Heart left ventricle (tissue), 16 donors: ENCODE results near the gene SCFD1. TPM values are rescaled to one million over a fixed set of nuclear protein-coding genes. Genes with fewer than 3 reads are reported as not detected.

ENCODE experiments used
- ATAC-seq, 4 donors: fragments of 200-7000 bp; cut with Tn5 transposase; one replicate each; pipeline ENCODE4 v1.9.1; 2020 to 2022; ENCODE audit warnings: moderate library complexity in 4 of 4, mild to moderate bottlenecking in 3 of 4, moderate number of reproducible peaks in 1 of 4
- DNase-seq, 5 donors: peaks; one replicate each; pipeline ENCODE4 v3.0.0-alpha.2; 2020
- H3K27ac ChIP-seq, 12 donors: fragments of 200-600 bp; sonication (generic) in 4 of 12; one replicate each; pipeline versions ENCODE4 v1.5.0 to v1.8.0; 2016 to 2022; ENCODE audit warnings: mild to moderate bottlenecking in 2 of 12
- H3K27me3 ChIP-seq, 9 donors: fragments of 200-600 bp; sonication (generic) in 2 of 9; one replicate each; pipeline versions ENCODE4 v1.5.1 to v1.8.0; 2016 to 2022; ENCODE audit warnings: mild to moderate bottlenecking in 3 of 9
- H3K36me3 ChIP-seq, 9 donors: fragments of 200-600 bp; sonication (generic) in 2 of 9; one replicate each; pipeline versions ENCODE4 v1.5.0 to v1.8.0; 2018 to 2022; ENCODE audit warnings: mild to moderate bottlenecking in 2 of 9
- H3K4me1 ChIP-seq, 12 donors: fragments of 200-600 bp; sonication (generic) in 4 of 12; one replicate each; pipeline versions ENCODE4 v1.5.0 to v1.8.0; 2016 to 2022; ENCODE audit warnings: mild to moderate bottlenecking in 3 of 12
- H3K4me3 ChIP-seq, 12 donors: fragments of 200-600 bp; sonication (generic) in 4 of 12; one replicate each; pipeline versions ENCODE4 v1.5.0 to v1.8.0; 2017 to 2022; ENCODE audit warnings: mild to moderate bottlenecking in 9 of 12, moderate library complexity in 4 of 12
- H3K9me3 ChIP-seq, 12 donors: fragments of 200-600 bp; sonication (generic) in 4 of 12; one replicate each; pipeline versions ENCODE4 v1.5.0 to v1.8.0; 2016 to 2022; ENCODE audit warnings: mild to moderate bottlenecking in 1 of 12
- CTCF ChIP-seq, 12 donors: fragments of 200-600 bp; sonication (generic) in 4 of 12; IDR thresholded peaks; one replicate each; pipeline versions ENCODE4 v1.5.0 to v1.8.0; 2018 to 2022; ENCODE audit warnings: antibody characterized with exemption in 12 of 12, mild to moderate bottlenecking in 5 of 12
- POLR2A ChIP-seq, 2 donors: fragments of 450-650 bp; IDR thresholded peaks; one replicate each; pipeline ENCODE4 v1.6.1; 2017; ENCODE audit warnings: antibody characterized with exemption in 2 of 2, mild to moderate bottlenecking in 2 of 2, moderate library complexity in 2 of 2
- WGBS, 4 donors: extraction: QIAGEN DNeasy Blood & Tissue Kit in 2 of 4; methylation state at CpG; one replicate each; pipeline versions ENCODE4 v1.1.5 to v1.1.7; 2013 to 2018; 5-methylcytosine and 5-hydroxymethylcytosine counted together
- intact Hi-C, 10 donors: fragments of 100-400 bp; cut with DNase I; formaldehyde crosslinking; loops; one replicate each; pipeline versions ENCODE4 v1.11.1 to v1.14.2; 2022
- polyA plus RNA-seq, 2 donors: library from polyadenylated mRNA; stranded (reverse); fragments of 200-250 nt; gene quantifications; one replicate each; pipeline ENCODE4 v1.2.3, GENCODE V29; 2013
- total RNA-seq, 9 donors: library from RNA; depleted of rRNA in 2 of 9; stranded (reverse); fragments of >200 nt in 2 of 9; fragmentation: NEBNext Ultra II Directional in 3 of 9; extraction: Animal tissue kit (Norgen Biotek cat#: 25700) in 3 of 9; gene quantifications; one replicate each; pipeline versions ENCODE4 v1.1.0 to v1.2.4, GENCODE V29; 2016 to 2023
- donor health status: ischemic (EF 13 %, LVEDD 7.1; RV severe dilation, severe dysfunction).
- donor health status: healthy with polysubstance abuse.
- donor health status: DM: no; HTN: yes; CAD: no.
- donor health status: DM: no; HTN: no; CAD: no.
- donor health status: ischemic (EF 25% LVEDD 6.9; RV normal size, moderate dysfunction).
- donor health status: ischemic (EF 25% LVEDD 5.7; RV mildly dilated, moderate dysfunction).
- donor health status: healthy.
- donor health status: DM: yes; HTN: yes; CAD: no.
- donor health status: ischemic (EF 35%, LVEDD 5.7; RV mildly dilated, moderate dysfunction).
- donor health status: nonischemic (EF 11% LVEDD 7.7; RV severe dilation, severe dysfunction).
- donor health status: DM: yes; HTN: yes; CAD: no.
- donor health status: PGD.
- donor health status: ischemic (EF 29% LVEDD 5.4; RV normal size, mild dysfunction).
- donor health status: nonischemic (EF 23%, LVEDD 6.1; RV moderate dilation, normal function).

Gene SCFD1
- total and polyA plus RNA-seq, 11 donors: 23.5 to 64.4 (median 41.4) TPM

DNA sequence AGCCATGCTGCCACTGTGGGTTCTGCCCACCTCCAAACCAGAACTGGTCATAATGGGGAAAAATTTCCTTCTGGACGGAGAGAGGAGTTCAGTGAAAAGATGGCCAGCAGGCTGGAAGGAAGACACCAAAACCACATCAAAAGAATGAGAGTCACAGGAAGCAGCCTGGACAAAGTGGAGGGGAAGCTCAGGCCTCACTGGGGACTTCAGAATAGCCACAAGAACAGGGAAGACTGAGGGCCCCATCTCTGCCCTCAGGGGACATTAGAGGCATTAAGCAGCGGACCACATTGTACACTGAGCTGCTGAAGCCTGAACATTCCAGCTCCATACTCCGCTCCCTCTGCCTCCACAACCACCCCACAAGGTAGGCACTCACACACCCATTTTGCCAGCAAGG, 132.7 kb downstream of the SCFD1 start:
- intact Hi-C loops: loop anchor here in 1 of 10 donors (5.0 kb wide), 1 partner anchor 97 kb away; no protein-coding TSS in a partner anchor
- WGBS, 4 donors: 83 to 94% (median 87%) methylated on average over 3 of the region's 3 CpGs
- Histone ChIP-seq H3K4me1 (no peaks in the 10 kb centered on the region), H3K27ac (no peak overlapping the region), H3K9me3 (no peaks in the 10 kb centered on the region), H3K27me3 (no peaks in the 10 kb centered on the region), H3K4me3 (no peak overlapping the region), H3K36me3 (no peaks in the 10 kb centered on the region)
- no peak for ATAC-seq
- TF ChIP-seq CTCF (IDR thresholded peaks at IDR 0.05) (no peak), POLR2A (IDR thresholded peaks at IDR 0.05) (no peak)
- DNase-seq: no peak

- peaks cover 0 to under 1% (median 0%) of the 10 kb centered on the region in 12 donors for H3K9me3 ChIP-seq
- DNase-seq (no peak), ATAC-seq (no peak)
- intact Hi-C loops: no loop called here
- H3K4me1 ChIP-seq: no peaks in the 10 kb centered on the region
- H3K4me3 ChIP-seq: no peak overlapping the region
- H3K27ac ChIP-seq: no peak overlapping the region
- no peaks in the 10 kb centered on the region for H3K36me3 ChIP-seq
- H3K27me3 ChIP-seq: no peaks in the 10 kb centered on the region
- 37 to 45% (median 41%) methylated on average over 2 of the region's 2 CpGs for WGBS, 4 donors
- TF ChIP-seq CTCF (IDR thresholded peaks at IDR 0.05) (no peak), POLR2A (IDR thresholded peaks at IDR 0.05) (no peak)
Observed at GRCh38 chr14:30756594-30756993, 134.5 kb downstream of the SCFD1 start.

- ATAC-seq (no peak), DNase-seq (no peak)
- no peak for TF ChIP-seq CTCF (IDR thresholded peaks at IDR 0.05)
- no peak for TF ChIP-seq POLR2A (IDR thresholded peaks at IDR 0.05)
- Histone ChIP-seq H3K27me3 (no peaks in the 10 kb centered on the region), H3K27ac (no peak overlapping the region), H3K4me1 (no peaks in the 10 kb centered on the region), H3K36me3 (no peaks in the 10 kb centered on the region), H3K9me3 (peaks cover 0 to 2% (median 0%) of the 10 kb centered on the region in 12 donors), H3K4me3 (no peak overlapping the region)
- intact Hi-C loops: no loop called here
- 41 to 44% (median 44%) methylated on average over 3 of the region's 3 CpGs for WGBS, 4 donors
Observed at GRCh38 chr14:30757082-30757481, 135.0 kb downstream of the SCFD1 start.

DNA sequence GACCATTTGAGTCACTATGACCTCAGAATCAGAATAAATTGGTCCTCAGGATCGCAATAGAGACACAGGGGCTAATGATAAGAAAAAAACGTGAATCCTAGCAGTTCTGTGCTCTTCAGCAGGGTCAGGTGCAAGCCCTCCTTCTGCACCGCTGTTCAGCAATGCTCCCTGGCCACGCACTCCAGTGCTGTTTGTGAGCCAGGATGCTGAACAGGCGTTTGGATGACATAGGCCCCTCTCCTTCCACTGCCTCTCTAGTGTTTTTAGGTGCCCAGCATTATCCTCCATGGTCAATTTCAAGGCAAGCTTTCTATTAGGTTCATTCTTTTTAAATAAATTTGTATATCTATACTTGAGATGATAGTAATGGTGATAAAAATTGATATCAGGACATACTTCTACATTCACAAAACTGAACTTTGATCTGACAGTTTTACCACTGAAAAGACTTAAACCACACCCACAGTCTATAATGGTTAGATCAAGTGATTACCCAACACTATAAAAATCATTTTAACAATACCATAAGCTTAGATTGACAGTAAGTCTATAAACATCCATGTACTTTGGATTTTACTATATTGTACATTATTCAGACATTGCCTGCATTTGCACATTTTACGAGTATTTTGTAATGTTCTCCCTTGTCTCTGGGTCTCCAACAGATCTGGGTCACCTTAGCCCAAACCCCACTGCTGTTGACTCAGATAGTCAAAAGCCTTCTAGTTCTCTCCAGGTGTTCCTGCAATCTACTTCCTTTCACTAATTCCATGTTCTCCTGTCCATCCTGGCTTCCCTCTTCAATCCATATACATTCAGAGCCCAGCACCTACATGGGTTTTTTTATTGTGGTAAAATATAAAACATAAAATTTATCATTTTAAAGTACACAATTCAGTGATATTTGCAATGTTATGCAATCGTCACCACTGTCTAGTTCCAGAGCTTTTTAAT, 137.3 kb downstream of the SCFD1 start:
- Histone ChIP-seq H3K4me3 (no peak overlapping the region), H3K36me3 (no peaks in the 10 kb centered on the region), H3K27ac (no peak overlapping the region), H3K9me3 (peaks cover 0 to 26% (median 16%) of the 10 kb centered on the region in 12 donors), H3K4me1 (no peaks in the 10 kb centered on the region), H3K27me3 (no peaks in the 10 kb centered on the region)
- TF ChIP-seq POLR2A (IDR thresholded peaks at IDR 0.05): no peak
- TF ChIP-seq CTCF (IDR thresholded peaks at IDR 0.05): no peak
- ATAC-seq (no peak), DNase-seq (no peak)
- intact Hi-C loops: no loop called here
- WGBS, 4 donors: 78 to 83% (median 79%) methylated on average over 7 of the region's 7 CpGs
